GM23248 (cell line): ENCODE results near the gene ACSF2. TPM values are rescaled to one million over a fixed set of nuclear protein-coding genes. Genes with fewer than 3 reads are reported as not detected.

Source experiments
- DNase-seq: peaks from one replicate; pipeline ENCODE4 v3.0.0-alpha.2; 2015
- H2AFZ ChIP-seq: fragments of 200-600 bp; sonication (generic); 2 replicates; pipeline ENCODE4 v1.6.1; 2016; ENCODE audit warnings: antibody characterized with exemption
- H3F3A ChIP-seq: fragments of 200-600 bp; sonication (generic); 2 replicates; pipeline ENCODE4 v1.6.1; 2016; ENCODE audit warnings: mild to moderate bottlenecking, antibody characterized with exemption, mixed run types; ENCODE audit not compliant: insufficient read depth
- H3K27ac ChIP-seq: fragments of 200-600 bp; sonication (generic); 2 replicates; pipeline ENCODE4 v1.5.1; 2016; ENCODE audit warnings: mild to moderate bottlenecking
- H3K27me3 ChIP-seq: fragments of 200-600 bp; sonication (generic); replicated peaks from 2 replicates; pipeline ENCODE4 v1.6.1; 2016; ENCODE audit warnings: mild to moderate bottlenecking; ENCODE audit not compliant: insufficient read depth
- H3K36me3 ChIP-seq: fragments of 200-600 bp; sonication (generic); 2 replicates; pipeline ENCODE4 v1.6.1; 2016; ENCODE audit warnings: low read depth, mild to moderate bottlenecking
- H3K4me1 ChIP-seq: fragments of 200-600 bp; sonication (generic); 2 replicates; pipeline ENCODE4 v1.6.1; 2016; ENCODE audit warnings: mild to moderate bottlenecking; ENCODE audit not compliant: insufficient read depth
- H3K4me2 ChIP-seq: fragments of 200-600 bp; sonication (generic); one replicate; pipeline ENCODE4 v1.6.1; 2016; ENCODE audit warnings: mild to moderate bottlenecking; ENCODE audit not compliant: unreplicated experiment
- H3K4me3 ChIP-seq: fragments of 200-600 bp; sonication (generic); 2 replicates; pipeline ENCODE4 v1.5.1; 2016; ENCODE audit warnings: mild to moderate bottlenecking
- H3K79me2 ChIP-seq: fragments of 200-600 bp; sonication (generic); 2 replicates; pipeline ENCODE4 v1.6.1; 2016; ENCODE audit warnings: mild to moderate bottlenecking; ENCODE audit not compliant: insufficient read depth
- H3K9ac ChIP-seq: fragments of 200-600 bp; sonication (generic); 2 replicates; pipeline ENCODE4 v1.6.1; 2016; ENCODE audit warnings: mild to moderate bottlenecking
- H3K9me2 ChIP-seq: fragments of 200-600 bp; sonication (generic); 2 replicates; pipeline ENCODE4 v1.6.1; 2016; ENCODE audit warnings: mixed run types, mild to moderate bottlenecking, moderate library complexity; ENCODE audit not compliant: insufficient read depth
- H3K9me3 ChIP-seq: fragments of 200-600 bp; sonication (generic); one replicate; pipeline ENCODE4 v1.6.1; 2017; ENCODE audit warnings: low read depth
- H4K20me1 ChIP-seq: fragments of 200-600 bp; sonication (generic); 2 replicates; pipeline ENCODE4 v1.6.0; 2016; ENCODE audit not compliant: insufficient read depth
- EZH2 ChIP-seq: fragments of 200-600 bp; sonication (generic); IDR thresholded peaks from 2 replicates; pipeline ENCODE4 v1.6.1; 2018; ENCODE audit warnings: antibody characterized with exemption, mild to moderate bottlenecking; ENCODE audit not compliant: insufficient read depth, poor library complexity, severe bottlenecking
- EZH2phosphoT487 ChIP-seq: fragments of 200-600 bp; sonication (generic); IDR thresholded peaks from 2 replicates; pipeline ENCODE4 v1.6.1; 2018; ENCODE audit warnings: antibody characterized with exemption, moderate library complexity, mild to moderate bottlenecking, low read depth; ENCODE audit not compliant: insufficient read depth
- WGBS, 2 experiments: methylation state at CpG; one replicate each; pipeline ENCODE4 v1.1.6; 2015 to 2017; ENCODE audit warnings: low lambda C conversion rate in 2 of 2, low coverage in 1 of 2; ENCODE audit errors: missing lambda C conversion rate in 2 of 2; 5-methylcytosine and 5-hydroxymethylcytosine counted together
- in situ Hi-C: fragments of 300-500 bp; cut with MboI; formaldehyde crosslinking; loops from 2 replicates; pipeline ENCODE4 v1.15.0; 2020
- polyA plus RNA-seq: library from polyadenylated mRNA; unstranded; fragments of >200 nt; fragmentation: Nextera tagmentation; extraction: Ambion mirVana; gene quantifications from 2 replicates; pipeline ENCODE4 v1.2.1, GENCODE V29; 2016
- total RNA-seq: library from RNA; depleted of rRNA; stranded (reverse); fragments of >200 nt; shearing (Covaris generic); gene quantifications from 2 replicates; pipeline ENCODE4 v1.2.3, GENCODE V29; 2014

Gene ACSF2
- total and polyA plus RNA-seq, 2 experiments from 2014 or later: 3.7 to 8.6 TPM

DNA sequence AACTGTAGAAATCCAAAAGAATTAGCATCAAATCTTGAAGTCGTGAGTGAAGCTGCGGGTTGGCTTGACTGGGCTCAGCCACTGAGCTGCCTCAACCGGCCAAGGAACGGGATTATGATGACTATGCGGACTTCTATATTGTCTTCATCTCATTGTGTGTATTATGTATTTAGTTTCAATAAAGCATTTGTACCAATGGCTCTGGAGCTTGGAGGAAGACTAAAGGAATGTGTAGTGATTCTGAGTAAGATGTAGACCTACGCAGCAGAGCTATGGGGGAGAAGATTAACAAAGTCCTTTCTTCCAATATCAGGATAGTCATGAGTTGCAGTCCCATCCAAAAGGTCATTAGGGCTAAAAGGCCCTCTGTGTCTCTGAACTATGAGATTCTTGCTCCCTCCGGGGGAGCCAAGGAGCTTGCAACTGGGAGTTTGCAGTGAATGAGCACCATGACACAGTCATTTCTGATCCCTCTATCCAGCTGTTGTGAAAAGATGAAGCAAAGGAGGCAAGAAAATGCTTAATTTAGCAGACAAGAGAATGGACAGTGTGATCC lies 44.7 kb upstream of the ACSF2 start:
- DNase-seq: no peak
- H4K20me1 ChIP-seq: no peaks in the 10 kb centered on the region
- peaks cover 53% of the 10 kb centered on the region for H3K36me3 ChIP-seq
- no peak overlapping the region for H3K9ac ChIP-seq
- H3K79me2 ChIP-seq: peaks cover 11% of the 10 kb centered on the region
- H3K9me2 ChIP-seq: no peaks in the 10 kb centered on the region
- WGBS, 2 experiments: 88% methylated on average over 7 of the region's 7 CpGs
- H3K4me1 ChIP-seq: no peaks in the 10 kb centered on the region
- H2AFZ ChIP-seq: no peak overlapping the region
- H3K9me3 ChIP-seq: no peaks in the 10 kb centered on the region
- H3K4me2 ChIP-seq: no peak overlapping the region
- no peak overlapping the region for H3K4me3 ChIP-seq
- peaks cover 71% of the 10 kb centered on the region for H3F3A ChIP-seq
- in situ Hi-C loops: no loop called here
- H3K27me3 ChIP-seq: no peaks in the 10 kb centered on the region
- no peak for TF ChIP-seq EZH2
- TF ChIP-seq EZH2phosphoT487: no peak
- H3K27ac ChIP-seq: no peak overlapping the region

GRCh38 chr17:50381920-50382319 lies 44.1 kb upstream of the ACSF2 start:
- Histone ChIP-seq H3K27me3 (no peaks in the 10 kb centered on the region), H3F3A (peaks cover 77% of the 10 kb centered on the region), H3K4me1 (no peaks in the 10 kb centered on the region), H3K27ac (no peak overlapping the region), H3K4me3 (no peak overlapping the region), H3K4me2 (no peak overlapping the region), H3K9me2 (no peaks in the 10 kb centered on the region), H3K9ac (no peak overlapping the region), H4K20me1 (no peaks in the 10 kb centered on the region), H2AFZ (no peak overlapping the region), H3K36me3 (peaks cover 59% of the 10 kb centered on the region), H3K79me2 (peaks cover 17% of the 10 kb centered on the region), H3K9me3 (no peaks in the 10 kb centered on the region)
- in situ Hi-C loops: no loop called here
- 42 to 45% methylated on average over 3 of the region's 3 CpGs for WGBS, 2 experiments
- no peak for DNase-seq
- TF ChIP-seq EZH2phosphoT487 (no peak), EZH2 (no peak)

DNA sequence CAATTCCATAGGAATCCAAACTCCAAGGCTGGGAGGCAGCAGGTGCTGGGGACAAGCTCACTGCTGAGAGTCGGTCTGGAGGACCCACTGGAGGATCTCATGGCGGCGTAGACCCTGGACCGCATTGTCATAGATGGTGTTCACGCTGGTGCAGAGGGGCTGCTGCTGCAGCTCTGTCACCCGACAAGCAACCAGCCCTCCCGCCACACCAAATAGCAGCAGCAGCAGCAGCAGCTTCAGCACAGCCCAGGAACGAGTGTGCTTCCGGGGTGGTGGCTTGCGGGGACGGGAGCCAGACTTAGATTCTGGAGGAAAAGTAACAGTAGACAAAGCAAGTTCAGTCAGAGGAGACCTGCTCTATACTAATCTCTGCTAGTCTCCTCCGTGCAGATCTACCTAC lies 43.1 kb upstream of the ACSF2 start:
- no peak overlapping the region for H3K4me2 ChIP-seq
- H3K9me3 ChIP-seq: no peaks in the 10 kb centered on the region
- 85 to 86% methylated on average over 12 of the region's 12 CpGs for WGBS, 2 experiments
- no peaks in the 10 kb centered on the region for H3K9me2 ChIP-seq
- no peak for DNase-seq
- H3K27me3 ChIP-seq: no peaks in the 10 kb centered on the region
- H4K20me1 ChIP-seq: no peaks in the 10 kb centered on the region
- no peak overlapping the region for H3K4me3 ChIP-seq
- H3K36me3 ChIP-seq: peaks cover 69% of the 10 kb centered on the region
- H3K9ac ChIP-seq: no peak overlapping the region
- no peaks in the 10 kb centered on the region for H3K4me1 ChIP-seq
- no peak overlapping the region for H3K27ac ChIP-seq
- TF ChIP-seq EZH2 (no peak), EZH2phosphoT487 (no peak)
- H3F3A ChIP-seq: peaks cover 87% of the 10 kb centered on the region
- H2AFZ ChIP-seq: no peak overlapping the region
- peaks cover 27% of the 10 kb centered on the region for H3K79me2 ChIP-seq
- in situ Hi-C loops: no loop called here

- Histone ChIP-seq H3K27ac (no peak overlapping the region), H4K20me1 (no peaks in the 10 kb centered on the region), H3K4me3 (no peak overlapping the region), H2AFZ (no peak overlapping the region), H3K79me2 (peaks cover 63% of the 10 kb centered on the region), H3F3A (peaks cover 76% of the 10 kb centered on the region), H3K27me3 (no peaks in the 10 kb centered on the region), H3K36me3 (peaks cover 87% of the 10 kb centered on the region), H3K9me3 (no peaks in the 10 kb centered on the region), H3K4me2 (no peak overlapping the region), H3K9ac (no peak overlapping the region), H3K9me2 (no peaks in the 10 kb centered on the region), H3K4me1 (no peaks in the 10 kb centered on the region)
- no peak for TF ChIP-seq EZH2
- no peak for TF ChIP-seq EZH2phosphoT487
- WGBS, 2 experiments: 67 to 69% methylated on average over 3 of the region's 3 CpGs
- DNase-seq: no peak
- in situ Hi-C loops: no loop called here
Measured at GRCh38 chr17:50386510-50386909, 39.5 kb upstream of the ACSF2 start.

GRCh38 chr17:50388728-50389127 lies 37.3 kb upstream of the ACSF2 start:
- no peaks in the 10 kb centered on the region for H3K4me1 ChIP-seq
- in situ Hi-C loops: no loop called here
- no peak overlapping the region for H3K4me2 ChIP-seq
- no peak for DNase-seq
- no peak overlapping the region for H2AFZ ChIP-seq
- peaks cover 85% of the 10 kb centered on the region for H3K79me2 ChIP-seq
- WGBS, 2 experiments: 96 to 100% methylated on average over 3 of the region's 3 CpGs
- no peaks in the 10 kb centered on the region for H3K27me3 ChIP-seq
- no peak for TF ChIP-seq EZH2phosphoT487
- no peak for TF ChIP-seq EZH2
- H3K4me3 ChIP-seq: no peak overlapping the region
- H3F3A ChIP-seq: peaks cover 54% of the 10 kb centered on the region
- H3K27ac ChIP-seq: no peak overlapping the region
- peaks cover 88% of the 10 kb centered on the region for H3K36me3 ChIP-seq
- H3K9ac ChIP-seq: no peak overlapping the region
- H3K9me3 ChIP-seq: no peaks in the 10 kb centered on the region
- no peaks in the 10 kb centered on the region for H3K9me2 ChIP-seq
- H4K20me1 ChIP-seq: no peaks in the 10 kb centered on the region
